ENCODE data around the gene ASIP. TPM values are rescaled to one million over a fixed set of nuclear protein-coding genes. Genes with fewer than 3 reads are reported as not detected.

The ASIP gene
- total RNA-seq, 1 experiment from 2014 or later, result not detected

GRCh38 chr20:34213213-34213612 is 28.0 kb upstream of the ASIP start:
- Histone ChIP-seq H4K8ac (replicated peaks; ENCODE audit: insufficient read length, low read depth, low read length) (no peak overlapping the region), H3T11ph (ENCODE audit: low read length) (no peak overlapping the region), H3K4ac (ENCODE audit: low read depth, low read length) (no peak overlapping the region), H4K91ac (ENCODE audit: insufficient read length, low read depth, low read length) (no peak overlapping the region), H3K18ac (ENCODE audit: insufficient read length, low read depth, low read length) (no peak overlapping the region), H2AFZ (ENCODE audit: low read length) (no peak overlapping the region), H3K9me3 (ENCODE audit: control insufficient read depth, low read depth, low read length) (no peaks in the 10 kb centered on the region), H3K56ac (ENCODE audit: insufficient read length, low read depth, low read length) (no peak overlapping the region), H3K79me1 (ENCODE audit: insufficient read depth, low read depth, low read length, poor library complexity, severe bottlenecking) (no peaks in the 10 kb centered on the region), H3K9ac (ENCODE audit: extremely low read depth, insufficient read length, low read length) (no peak overlapping the region), H3K27ac (ENCODE audit: insufficient read length, low read depth, low read length) (no peak overlapping the region), H3K4me1 (ENCODE audit: insufficient read depth, low read length) (no peaks in the 10 kb centered on the region), H2BK15ac (ENCODE audit: low read depth, low read length) (no peak overlapping the region), H2AK5ac (ENCODE audit: insufficient read length, low read length) (no peak overlapping the region), H4K20me1 (ENCODE audit: control insufficient read depth, insufficient read depth, insufficient read length) (no peaks in the 10 kb centered on the region), H2BK120ac (ENCODE audit: low read depth, low read length, poor library complexity, severe bottlenecking) (no peak overlapping the region), H3K23ac (ENCODE audit: insufficient read length, low read depth, low read length) (no peak overlapping the region), H2BK12ac (ENCODE audit: insufficient read length, low read depth, low read length) (no peak overlapping the region), H4K5ac (ENCODE audit: insufficient read length, low read depth, low read length) (no peak overlapping the region), H3K27me3 (ENCODE audit: insufficient read depth, low read length) (no peaks in the 10 kb centered on the region; the same call in 1 of the 2 replicates), H3K14ac (ENCODE audit: insufficient read depth, low read length) (no peak overlapping the region), H3K23me2 (ENCODE audit: insufficient read length, low read depth, low read length, poor library complexity, severe bottlenecking) (peaks cover 4% of the 10 kb centered on the region), H3K4me2 (ENCODE audit: insufficient read depth, insufficient read length, low read length) (no peak overlapping the region), H2BK20ac (ENCODE audit: low read depth, low read length, poor library complexity, severe bottlenecking) (no peak overlapping the region), H2BK5ac (ENCODE audit: insufficient read length, low read length) (no peak overlapping the region), H3K79me2 (ENCODE audit: insufficient read depth, low read length) (no peaks in the 10 kb centered on the region)
- no CpG with 5 or more reads among the region's 2 CpGs for WGBS (ENCODE audit: extremely low coverage, insufficient read length, low lambda C conversion rate)
- DNase-seq, result no peak
- peaks cover 14 to 18% of the 10 kb centered on the region in 2 experiments for H3K9me3 Mint-ChIP-seq
- H3K36me3 Mint-ChIP-seq (ENCODE audit: insufficient read depth in 1 of 3, low read depth in 3 of 3), result peaks cover 0 to 1% (median 0%) of the 10 kb centered on the region in 3 experiments; a peak in 3 of 7 replicates
- no peak overlapping the region for H3K4me3 Mint-ChIP-seq
- peaks cover 21% of the 10 kb centered on the region for H3K27me3 Mint-ChIP-seq (ENCODE audit: low read depth)
- TF ChIP-seq CTCF (conservative IDR thresholded peaks at IDR 0.05), result no peak
- H3K27ac Mint-ChIP-seq, result no peak overlapping the region
- peaks cover 6 to 11% of the 10 kb centered on the region in 2 experiments; a peak in 2 of 4 replicates for H3K4me1 Mint-ChIP-seq

All from H9 (cell line).